ENCODE results near the gene ACOX1.
A peak's percentile ranks its signal among the peaks of the same experiment; 100 is the strongest.
"Not testable (repeated sequence)": the region's sequence is repeated elsewhere in the genome, so short reads cannot be mapped to it uniquely, and the experiment has no call there.

The ACOX1 gene

DNA sequence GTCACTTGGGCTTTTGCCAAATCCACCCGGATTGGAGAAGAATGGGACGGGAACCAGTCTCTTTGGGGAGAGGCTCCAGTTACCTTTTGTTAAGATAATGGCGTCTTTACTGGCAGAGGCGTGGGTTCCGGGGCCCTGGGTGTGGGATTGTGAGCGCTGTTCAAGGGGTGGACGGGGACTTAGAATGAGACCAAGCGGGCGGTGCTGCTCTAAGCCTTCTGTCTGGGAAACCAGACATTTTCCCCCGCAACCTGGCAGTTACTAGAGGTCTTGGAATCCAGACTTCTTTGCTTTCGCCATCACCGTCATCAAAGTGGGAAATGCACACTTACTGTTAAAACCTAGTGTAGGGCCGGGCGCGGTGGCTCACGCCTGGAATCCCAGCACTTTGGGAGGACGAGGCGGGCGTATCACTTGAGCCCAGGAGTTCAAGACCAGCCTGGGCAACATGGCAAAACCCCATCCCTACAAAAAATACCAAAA is 780 bp upstream of the ACOX1 start:
- peak; percentile 71 for DNase-seq

DNA sequence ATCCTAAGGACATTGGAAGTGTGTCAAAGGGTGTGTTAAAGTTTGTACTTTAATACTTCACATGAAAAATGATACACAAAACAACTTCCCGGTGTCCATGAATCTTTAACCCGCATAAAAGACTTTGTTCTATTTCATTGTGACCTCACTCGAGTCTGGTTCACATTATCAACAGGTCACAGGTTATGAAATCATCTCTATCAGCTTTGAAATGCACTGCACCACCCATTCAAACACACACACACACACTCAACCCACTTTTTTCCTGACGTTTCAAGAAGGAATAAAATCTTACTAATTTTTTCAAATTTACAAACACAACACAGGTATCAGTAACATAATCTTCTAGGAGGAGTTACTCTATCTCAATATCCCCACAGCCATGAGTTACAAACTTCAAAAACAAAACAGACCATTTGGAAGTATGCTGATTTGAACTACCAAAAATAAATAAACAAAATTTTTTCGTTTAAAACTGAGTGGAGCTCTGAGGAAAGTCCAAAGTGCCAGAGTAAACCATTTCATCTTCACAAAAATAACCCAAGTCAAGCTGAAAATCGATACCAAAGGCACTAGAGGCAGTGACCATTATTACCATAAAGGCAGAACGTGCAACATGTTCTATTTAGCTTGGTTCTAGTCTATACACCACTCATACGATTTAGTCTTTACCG is 2.7 kb downstream of the ACOX1 start:
- DNase-seq: no peak

DNA sequence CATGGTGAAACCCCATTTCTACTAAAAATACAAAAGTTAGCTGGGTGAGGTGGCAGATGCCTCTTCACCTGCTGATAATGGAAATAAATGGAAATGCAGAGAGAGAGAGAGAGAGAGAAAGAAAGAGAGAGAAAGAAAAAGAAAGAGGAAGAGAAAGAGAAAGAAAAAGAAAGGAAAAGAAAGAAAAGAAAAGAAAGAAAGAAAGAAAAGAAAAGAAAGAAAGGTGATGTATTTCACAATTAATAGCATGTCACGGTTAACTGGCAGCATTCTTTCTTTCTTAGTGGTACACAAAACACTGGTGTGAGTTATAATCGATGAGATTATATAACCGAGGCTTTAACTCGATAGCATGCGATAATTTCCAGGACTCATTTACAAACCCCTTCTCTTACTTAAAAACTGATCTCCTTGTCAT is 3.2 kb downstream of the ACOX1 start:
- no peak for DNase-seq

DNA sequence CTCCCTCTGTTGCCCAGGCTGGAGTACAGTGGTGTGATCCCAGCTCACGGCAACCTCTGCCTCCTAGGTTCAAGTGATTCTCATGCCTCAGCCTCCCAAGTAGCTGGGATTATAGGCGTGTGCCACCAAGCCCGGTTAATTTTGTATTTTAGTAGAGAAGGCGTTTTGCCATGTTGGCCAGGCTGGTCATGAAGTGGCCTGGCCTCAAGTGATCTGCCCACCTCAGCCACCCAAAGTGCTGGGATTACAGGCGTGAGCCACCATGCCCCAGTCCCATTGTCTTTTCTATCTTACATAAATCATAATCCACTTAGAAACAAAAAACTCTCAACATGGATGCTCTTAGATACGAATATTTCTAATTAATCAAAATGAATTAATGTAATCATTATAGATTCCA is 3.8 kb downstream of the ACOX1 start:
- DNase-seq: not testable (repeated sequence)

DNA sequence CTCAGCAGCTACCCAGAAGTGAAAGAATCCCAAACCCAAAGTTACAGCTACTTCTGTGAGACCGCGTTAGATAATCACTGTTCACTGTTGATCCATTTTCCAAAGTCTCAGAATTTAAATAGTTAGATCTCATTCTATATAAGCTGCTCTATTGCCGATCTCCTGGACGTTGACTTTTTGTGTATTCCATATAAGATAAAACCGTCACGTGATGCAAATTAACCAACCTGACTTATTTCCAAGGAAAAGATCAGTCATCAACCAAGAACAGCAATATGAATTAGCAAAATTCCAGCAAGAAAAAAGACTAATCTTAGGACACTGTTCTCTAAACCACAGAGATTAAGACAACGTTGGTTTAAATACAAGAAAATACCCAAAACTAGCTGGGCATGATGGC is 8.3 kb downstream of the ACOX1 start:
- DNase-seq: no peak

DNA sequence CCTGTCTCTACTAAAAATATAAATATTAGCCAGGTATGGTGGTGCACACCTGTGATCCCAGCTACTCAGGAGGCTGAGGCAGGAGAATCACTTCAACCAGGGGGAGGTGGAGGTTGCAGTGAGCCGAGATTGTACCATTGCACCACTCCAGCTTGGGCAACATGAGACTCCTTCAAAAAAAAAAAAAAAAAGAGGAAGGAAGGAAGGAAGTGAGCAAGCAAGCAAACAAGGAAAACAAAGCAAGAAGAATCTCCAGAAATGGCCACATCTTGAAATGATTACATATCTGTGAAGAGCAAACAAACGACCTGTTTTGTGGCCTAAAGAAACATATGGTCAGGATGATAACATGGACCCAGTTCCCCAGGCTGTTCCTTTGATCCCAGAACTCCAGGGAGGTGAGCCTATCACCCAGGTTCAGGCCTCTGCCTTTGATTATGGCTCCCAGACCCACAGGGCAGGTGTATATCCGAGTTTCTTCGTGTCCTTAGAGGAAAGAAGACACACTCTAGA is 8.9 kb downstream of the ACOX1 start:
- peak; percentile 43 for DNase-seq

DNA sequence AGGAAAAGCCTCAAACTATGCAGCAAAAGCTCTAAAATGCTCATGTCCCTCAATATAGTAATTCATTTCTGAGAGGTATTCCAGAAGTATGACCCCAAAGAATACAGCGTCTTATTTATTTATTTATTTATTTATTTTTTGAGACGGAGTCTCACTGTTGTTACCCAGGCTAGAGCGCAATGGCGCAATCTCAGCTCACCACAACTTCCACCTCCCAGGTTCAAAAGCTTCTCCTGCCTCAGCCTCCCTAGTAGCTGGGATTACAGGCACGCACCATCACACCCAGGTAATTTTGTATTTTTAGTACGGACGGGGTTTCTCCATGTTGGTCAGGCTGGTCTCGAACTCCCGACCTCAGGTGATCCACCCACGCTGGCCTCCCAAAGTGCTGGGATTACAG is 9.9 kb downstream of the ACOX1 start:
- not testable (repeated sequence) for DNase-seq

DNA sequence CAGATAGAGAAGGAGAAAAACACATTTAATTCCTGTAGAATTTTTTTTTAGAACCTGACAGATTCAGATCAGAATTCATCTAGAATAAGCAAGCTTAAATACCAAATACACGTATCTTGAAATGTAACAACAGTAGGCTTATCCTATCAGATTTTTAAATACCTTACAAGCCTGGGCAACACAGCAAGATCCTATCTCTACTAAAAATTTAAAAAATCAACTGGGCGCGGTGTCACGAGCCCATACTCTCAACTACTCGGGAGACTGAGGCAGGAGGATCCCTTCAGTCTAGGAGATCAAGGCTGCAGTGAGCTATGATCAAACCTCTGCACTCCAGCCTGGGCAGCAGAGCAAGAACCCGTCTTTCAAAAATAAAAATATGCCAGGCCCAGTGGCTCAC is 13.5 kb downstream of the ACOX1 start:
- no peak for DNase-seq

DNA sequence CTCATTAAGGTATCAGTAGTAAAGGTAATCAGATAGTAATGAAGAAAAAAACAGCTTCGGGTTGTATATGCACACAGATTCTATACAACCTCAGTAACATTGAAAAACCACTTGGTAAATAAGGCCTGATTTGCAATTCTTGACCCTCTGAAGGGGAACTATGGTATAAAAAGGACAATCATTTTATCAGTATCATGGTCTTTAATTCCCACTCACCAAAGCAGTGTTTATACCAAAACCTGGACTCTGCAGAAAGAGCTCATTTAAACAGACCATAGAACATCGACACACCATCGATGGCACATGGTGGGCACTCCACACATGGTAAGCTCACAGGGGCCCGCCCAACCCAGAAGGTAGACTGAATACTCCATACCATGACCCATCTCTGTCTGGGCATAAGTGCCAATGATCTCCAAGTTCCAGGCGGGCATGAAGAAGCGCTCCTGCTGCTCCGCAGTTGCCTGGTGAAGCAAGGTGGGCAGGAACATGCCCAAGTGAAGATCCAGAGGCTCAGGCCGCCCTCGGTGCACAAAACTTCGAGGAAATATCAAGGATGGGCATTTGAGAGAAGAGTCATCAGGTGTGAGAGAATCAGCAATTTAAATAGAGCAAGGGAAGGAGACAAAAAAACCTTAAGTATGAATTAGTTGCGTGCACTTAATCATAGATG is 19.0 kb downstream of the ACOX1 start:
- DNase-seq: no peak

DNA sequence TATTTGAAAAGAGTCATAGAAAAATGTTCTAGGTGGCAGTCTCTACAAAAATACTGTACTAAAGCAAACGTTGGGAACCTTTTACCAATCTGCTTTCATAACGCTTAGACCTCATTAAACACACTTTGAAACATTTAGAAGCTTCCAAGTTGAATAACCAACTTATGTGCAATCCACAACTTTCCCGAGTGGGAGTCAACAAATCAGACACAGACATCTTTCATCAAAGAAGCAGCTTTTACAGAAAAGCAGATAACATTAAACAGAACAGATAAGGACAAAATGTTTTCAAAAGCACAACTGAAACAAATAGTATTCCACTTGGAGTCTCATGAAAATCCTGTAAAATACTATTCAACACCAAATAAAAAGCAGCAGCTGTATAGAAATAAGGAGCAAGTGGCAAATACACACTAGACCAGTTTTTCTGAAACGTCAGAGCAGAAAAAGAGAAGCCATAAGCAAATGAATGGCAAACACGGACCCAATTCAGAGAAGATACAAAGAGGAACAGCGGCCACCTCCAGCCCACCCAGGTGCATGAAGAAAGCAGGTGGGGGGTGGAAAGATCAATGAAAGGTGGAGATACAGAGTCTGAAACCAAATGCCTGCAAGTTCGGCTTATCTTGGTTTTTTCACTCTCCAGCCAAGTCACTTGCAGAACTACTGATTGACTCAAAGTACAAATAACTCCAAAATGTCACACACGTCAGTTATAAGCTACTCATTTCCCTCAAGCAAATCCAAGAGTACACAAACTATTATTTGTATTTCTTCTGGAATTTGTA is 19.7 kb downstream of the ACOX1 start:
- DNase-seq: no peak

DNA sequence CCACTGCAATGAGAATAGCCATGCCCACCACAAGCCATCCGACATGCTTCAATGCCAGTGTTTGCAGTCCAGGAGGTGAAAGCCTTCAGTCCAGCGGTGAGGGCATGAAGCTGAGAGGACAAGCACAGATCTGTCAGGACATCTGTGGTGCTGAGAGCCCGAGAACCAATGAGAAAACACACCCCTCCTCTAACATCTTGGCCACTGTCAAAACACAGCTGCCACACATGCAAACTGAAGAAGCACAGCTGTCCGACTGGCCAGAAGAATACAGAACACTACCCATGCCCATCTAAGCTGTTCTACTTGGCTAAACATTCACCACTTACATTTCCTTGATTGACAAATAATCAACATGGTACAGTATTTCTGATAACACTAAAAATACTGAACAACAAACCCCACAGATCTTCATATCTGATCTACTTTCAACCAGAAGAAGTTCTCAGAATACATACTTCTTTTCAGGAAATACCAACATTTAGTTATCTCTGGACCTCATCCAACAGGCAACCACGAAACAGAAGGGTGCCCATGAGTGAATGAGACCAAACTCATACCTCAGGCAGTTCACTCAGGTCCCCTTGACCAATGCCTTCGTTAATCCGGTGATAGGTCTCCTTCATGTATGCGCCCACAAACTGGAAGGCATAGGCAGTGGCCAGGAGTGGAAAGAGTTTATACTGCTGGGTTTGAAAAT is 28.0 kb downstream of the ACOX1 start:
- peak; percentile 16 for DNase-seq

DNA sequence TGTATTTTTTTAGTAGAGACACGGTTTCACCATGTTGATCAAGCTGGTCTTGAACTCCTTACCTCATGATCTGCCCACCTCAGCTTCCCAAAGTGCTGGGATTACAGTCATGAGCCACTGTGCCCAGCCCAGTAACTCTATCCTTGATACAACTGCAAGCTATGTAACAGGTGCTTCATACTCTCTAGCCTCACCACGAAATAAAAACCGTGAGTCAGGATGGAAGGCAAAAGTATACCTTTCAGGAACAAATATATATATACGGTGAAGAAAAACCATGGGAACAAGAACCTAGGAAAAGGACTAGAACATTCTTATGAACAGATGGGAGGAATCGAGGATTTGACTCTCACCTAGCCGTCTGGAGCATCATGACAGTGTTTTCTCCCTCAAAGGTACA is 28.5 kb downstream of the ACOX1 start:
- no peak for DNase-seq

DNA sequence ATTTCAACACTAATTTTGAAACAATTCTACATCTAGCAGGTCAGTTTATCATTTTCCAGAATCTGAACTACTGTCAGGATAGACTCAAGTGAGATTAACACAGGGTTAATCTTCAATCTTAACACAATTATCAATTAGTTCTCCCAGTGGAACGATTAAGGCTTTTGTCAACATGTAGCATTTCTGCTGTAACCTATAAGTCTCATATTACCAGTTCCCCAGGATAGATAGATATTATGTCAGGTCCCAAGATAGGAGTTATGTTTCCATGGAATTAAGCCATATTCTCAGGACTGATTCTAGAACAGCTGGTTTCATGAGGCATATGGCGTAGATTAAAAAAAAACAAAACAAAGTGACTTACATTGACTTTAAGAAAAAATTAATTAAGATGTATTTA is 33.8 kb downstream of the ACOX1 start:
- no peak for DNase-seq

DNA sequence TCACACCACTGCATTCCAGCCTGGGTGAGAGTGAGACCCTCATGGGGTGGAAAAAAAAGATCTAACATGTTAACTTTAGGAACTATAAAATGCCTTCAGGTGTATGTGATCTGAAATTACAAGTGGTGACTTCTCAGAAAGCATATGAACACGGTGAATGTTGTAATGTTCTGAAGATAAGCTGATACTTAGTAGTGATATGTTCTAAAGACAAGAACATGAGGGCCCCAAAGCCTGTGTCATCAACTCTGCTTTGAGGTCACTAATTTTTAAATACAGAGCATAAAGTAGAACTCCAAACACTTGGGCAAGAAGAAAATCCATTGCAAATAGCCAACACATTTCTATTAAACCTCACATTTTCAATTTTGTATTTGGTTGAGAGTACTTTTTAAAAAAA is 35.5 kb downstream of the ACOX1 start:
- no peak for DNase-seq

DNA sequence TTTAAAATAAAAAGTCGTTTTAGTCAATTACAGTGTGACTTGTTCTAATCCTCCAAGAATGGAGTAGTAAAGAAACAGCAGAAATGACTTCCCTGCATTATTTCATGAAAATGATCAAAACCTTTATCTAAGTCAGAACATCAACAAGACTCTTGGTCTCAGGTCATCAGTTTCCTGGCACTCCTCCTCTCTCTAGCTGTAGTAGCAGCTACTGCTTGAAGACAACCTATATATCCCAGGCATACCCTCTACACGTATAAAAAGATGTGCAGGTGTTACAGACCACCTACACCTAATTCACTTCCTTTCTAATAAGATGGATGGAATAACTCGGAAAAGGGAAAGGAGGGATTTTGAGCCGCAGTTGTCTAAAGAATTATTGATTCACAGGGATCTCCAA is 36.5 kb downstream of the ACOX1 start:
- no peak for DNase-seq

DNA sequence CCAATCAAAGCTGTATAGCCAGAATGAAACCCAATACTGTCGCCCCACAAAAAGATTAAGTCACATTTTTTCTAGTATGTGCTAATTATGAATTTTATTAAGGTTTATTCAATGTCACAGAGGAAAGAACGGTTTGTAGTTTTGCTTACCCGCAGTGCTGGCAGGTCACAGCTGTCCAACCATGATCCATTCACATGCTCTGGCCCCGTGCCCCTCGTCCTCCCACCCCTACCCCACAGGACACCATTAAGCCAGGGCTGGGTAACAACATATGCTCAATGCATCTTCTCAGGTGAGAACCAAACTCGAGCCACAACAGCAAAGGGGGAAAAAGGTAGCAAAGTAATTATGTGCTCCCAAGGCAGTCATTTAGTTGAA is 37.5 kb downstream of the ACOX1 start:
- DNase-seq: no peak

DNA sequence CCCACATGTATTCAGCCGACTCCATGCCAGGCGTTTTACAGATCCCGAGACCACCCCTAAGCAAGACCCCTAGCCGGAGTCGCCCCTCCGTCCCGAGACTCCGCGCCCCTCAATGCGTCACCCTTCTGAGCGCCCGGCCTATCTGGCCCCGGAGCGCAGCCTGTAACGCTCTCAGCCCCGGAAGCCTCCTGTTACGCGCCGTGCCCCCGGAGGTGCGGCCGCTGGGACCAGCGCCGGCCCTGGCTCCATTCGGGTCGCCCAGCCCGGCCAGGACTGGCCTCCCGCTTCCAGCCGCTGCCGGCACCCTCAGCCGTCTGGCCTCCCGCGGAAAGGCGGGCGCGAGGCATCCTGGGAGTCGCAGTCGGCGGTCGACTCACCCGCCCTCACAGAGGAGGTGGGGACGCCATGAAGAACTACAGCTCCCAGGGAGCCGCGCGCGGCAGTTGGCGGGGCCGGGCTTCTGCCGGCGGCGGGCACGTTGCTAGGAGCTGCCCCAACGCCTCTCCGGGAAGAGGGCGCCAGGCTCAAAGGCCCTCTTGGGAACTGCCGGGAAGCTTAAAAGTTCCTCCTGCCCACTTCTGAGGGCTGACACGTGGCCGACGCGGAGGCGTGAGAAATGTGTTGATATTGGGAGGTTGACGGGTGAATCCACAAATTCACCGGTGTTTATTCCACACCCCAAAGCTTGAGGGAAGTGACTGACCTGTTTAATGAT is 38.1 kb downstream of the ACOX1 start, which contains the start of gene FBF1:
FBF1 (minus strand) TSS at position 316 of the 715 bp plus-strand sequence. CDS start 2,893 bp downstream, outside the sequence.
- peak; percentile 80 for DNase-seq

DNA sequence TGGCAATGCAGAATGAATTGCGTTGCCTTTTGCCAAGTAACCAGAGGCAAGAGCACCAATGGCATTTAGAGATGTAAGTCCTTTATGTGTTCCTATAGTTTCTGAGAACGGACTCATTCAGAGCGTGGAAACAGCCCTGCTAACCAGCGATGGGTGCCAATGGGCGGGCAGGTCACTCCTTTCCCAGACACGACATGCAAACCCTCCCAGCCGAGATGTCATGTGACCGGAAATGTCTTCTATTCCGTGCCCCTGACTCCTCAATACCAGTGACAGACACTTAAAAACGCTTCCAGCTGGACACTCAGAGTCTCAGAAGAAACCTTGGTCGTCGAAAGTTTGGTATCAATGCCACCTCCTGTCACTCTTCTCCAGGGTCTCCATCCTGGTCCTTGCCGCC is 41.3 kb downstream of the ACOX1 start:
- no peak for DNase-seq

DNA sequence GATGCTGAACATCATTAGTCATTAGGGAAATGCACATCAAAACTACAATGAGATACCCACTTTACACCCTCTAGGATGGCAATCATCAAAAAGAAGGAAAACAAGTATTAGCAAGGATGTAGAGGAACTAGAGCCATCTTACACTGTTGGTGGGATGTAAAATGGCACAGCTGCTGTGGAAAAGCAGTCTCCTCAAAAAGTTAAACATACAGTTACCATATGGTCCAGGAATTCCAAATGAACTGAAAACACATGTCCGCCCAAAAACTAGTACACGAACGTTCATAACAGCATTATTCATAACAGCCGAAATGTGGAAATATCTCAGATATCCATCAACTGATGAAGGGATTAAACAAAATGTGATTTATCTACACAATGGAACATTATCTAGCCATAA is 45.2 kb downstream of the ACOX1 start:
- DNase-seq: no peak

DNA sequence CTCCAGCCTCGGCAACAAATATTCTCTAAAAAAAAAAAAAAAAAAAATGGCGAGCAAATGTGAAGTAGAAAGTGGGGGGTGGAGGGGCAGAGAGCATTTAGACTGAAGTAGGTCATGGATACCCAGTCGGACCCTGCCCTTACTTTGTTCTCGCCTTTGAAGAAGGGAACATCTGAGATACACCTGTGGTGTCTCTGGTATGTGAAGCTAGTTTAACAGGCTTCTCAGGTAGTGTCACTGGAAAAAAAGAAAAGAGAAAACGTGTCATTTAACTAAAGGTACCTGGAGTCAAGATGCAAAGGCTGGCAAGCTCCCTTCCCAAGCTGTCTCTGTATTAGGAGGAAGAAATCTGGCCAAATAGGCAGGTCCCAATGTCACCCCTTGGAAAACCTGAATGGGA is 46.1 kb downstream of the ACOX1 start:
- no peak for DNase-seq

DNA sequence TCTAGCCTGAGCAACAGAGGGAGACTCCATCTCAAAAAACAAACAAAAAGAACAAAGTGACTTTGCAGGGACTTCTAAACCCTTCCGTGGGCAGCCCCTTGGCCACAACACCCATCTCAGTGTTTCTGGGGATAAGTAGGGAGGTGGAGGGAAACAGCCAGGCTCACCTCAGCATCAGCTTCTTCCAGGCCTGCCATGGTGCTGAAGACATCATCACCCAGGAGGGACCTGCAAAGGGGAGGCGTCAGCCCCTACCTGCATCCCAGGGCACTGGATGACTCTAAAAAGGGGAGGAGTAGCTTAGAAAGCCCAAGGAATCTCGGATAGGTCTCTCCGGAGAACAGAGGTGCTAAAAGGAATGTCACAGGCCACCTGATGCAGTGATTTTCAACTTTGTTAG is 47.9 kb downstream of the ACOX1 start:
- DNase-seq: no peak

DNA sequence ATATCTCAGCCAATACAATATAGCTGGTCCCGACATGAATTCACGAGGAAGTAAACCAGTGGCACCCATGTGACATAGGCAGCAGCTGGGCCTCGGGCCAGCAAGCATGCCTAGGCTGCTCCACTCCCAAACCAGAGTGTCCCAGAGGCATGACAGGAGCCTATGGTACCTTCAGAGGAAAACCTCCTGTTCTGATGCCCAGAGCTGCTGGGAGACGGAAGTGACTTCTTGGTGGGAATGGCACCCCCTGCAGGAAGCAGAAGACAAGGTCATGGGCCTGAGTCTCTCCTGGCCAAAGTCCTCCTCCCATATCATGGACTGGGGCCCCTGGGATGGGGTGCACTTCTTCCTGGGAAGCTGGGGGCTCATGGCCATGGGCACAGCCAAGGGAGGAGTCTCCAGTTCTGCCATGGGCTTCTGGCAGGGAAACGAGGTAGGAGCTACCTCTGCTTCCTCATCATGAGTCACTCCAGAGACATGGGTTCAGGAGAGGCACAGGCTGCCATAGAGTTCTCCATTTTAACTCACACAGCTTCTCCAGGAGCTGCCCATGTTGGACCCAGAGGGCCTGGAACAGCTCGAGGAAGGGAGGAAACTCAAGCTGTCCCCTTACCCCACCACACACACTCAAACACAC is 51.6 kb downstream of the ACOX1 start:
- no peak for DNase-seq

Measured in GF-D8 (cell line).